GM20431 (cell line): ENCODE measurements around the gene TPM3.
"Not testable (repeated sequence)": the region's sequence is repeated elsewhere in the genome, so short reads cannot be mapped to it uniquely, and the experiment has no call there.

Source experiments
- in situ Hi-C: fragments of 300-500 bp; cut with MseI, MboI; formaldehyde crosslinking; loops from one replicate; pipeline ENCODE4 v1.15.0; 2020; ENCODE audit warnings: low sequenced_read_pairs; ENCODE audit not compliant: unreplicated experiment

Gene TPM3

GRCh38 chr1:154171223-154171583, 20.7 kb downstream of the TPM3 start:
- in situ Hi-C loops = no loop called here

DNA sequence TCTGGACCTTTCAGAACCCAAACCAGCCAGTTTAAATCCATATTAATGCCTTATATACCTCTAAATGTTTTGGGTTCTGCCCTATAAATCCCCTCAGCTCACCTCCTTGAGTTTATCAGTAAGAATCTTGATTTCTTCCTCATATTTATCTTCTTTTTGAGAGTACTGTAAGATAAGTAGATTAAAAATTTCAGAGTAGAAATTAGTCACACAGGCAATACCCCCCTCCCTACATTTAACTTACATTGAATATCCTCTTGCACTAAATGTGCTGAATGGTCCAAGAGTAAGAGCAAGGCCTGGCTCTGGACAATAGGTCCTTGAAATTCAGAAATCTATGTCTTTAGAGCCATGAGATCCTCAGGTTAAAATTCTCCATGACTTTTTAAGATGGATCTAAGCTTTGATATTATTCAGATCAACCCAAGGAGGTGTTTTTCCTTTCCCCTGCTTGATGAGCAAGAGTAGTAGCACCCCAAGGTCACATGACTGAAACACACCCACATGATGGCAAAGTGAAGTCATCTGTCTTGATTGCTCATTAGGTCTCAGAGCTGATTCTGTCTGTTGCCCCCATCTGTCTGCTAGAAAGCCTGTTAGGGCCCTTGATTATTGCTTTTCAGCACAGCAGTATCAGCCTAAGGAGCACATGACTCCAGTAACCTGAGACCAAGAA, 21.2 kb downstream of the TPM3 start:
- in situ Hi-C loops = no loop called here

DNA sequence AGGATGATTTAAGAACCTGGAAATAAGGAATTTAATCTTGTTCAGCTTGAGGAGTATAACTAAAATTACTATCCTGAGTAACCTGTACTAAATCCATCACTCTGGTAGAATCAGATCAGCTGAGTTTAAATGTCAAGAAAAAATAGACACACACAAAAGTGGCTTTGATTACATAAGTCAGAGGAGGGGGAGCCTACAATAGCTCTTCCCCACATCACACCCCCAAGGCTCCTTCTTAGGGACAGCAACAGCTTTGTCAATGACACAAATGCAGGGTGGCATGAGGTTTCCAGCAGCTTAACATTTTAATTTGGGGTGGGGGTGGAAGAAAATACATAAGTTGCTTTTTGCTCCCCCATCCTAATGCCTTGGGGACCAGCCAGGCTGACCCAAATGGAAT, 24.4 kb downstream of the TPM3 start:
- in situ Hi-C loops = no loop called here

GRCh38 chr1:154166207-154166606, 25.7 kb downstream of the TPM3 start:
- in situ Hi-C loops = no loop called here

DNA sequence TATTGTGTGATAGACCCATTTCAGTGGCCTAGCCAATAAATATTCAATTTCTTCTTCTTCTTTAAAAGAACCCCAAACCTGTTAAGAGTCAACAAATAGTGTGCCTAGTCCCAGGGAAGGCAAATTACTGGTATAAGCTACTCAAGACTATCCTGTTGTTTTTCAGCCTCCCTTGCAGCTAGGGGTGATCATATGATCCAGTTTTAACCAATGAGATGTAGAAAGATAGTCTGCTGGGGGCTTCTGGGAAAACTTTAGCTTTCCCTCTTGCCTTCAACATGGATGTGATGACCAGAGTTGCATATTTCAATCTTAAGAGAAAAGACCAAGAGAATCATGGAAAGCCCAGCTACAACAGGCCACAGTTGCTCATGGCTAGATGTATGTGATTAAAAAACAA, 32.3 kb downstream of the TPM3 start:
- in situ Hi-C loops = no loop called here

GRCh38 chr1:154158307-154159125, 33.4 kb downstream of the TPM3 start:
- in situ Hi-C loops = no loop called here

GRCh38 chr1:154157520-154158306, 34.2 kb downstream of the TPM3 start:
- in situ Hi-C loops = no loop called here

DNA sequence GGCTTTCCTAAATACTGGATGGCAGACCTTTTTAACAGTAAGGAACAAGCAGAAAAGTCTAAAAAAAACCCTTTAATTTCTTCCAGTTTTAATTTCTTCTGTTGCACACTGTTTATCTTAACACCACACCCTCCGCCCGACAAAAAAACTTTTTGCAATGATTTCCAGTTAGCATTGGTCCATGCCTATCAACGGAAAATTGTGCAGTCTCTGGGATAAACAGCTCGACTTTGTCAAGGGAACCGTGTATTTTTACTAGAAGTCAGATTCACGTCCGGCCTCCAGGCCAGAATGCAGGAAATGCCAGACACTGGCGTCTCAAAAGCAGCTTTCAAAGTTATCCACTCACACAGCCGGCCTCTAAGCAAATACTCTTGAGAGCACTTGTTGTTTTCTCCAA, 36.6 kb downstream of the TPM3 start:
- in situ Hi-C loops = no loop called here

DNA sequence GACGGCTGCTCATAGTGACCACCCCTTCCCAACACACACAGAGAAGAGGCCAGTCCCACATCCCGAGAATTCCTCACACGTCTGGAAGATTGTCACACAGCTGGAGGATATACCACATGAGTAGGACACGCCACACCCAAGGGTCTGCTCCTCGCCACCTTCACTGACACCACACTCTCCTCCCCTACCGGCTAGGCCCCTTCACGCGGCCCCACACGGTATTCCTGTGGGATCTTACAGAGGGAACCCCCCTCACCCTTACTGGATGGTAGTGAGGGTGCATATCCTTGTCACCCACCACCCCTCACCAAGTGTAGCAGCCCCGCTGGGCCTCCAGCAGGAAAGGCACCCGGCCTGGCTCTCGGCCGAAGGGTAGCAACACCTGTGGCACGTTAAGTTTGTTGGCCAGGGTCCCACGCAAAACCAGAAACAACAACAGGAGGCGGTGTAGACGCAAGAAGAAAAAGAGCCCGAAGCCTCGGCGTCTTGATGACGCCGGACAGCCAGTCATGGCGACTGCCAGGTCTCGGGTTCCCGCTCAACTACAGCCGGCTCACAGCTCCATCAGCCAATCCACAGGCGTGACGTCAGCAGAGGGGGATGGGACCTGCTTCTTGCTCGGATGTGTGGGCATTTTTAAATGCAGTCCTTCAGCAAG, 37.2 kb downstream of the TPM3 start, which contains the start of gene NUP210L:
Gene NUP210L, minus strand, starts transcription at position 540 of the 658 bp plus-strand sequence.
- in situ Hi-C loops = no loop called here

- in situ Hi-C loops = no loop called here
Observed at GRCh38 chr1:154154053-154154452, 37.8 kb downstream of the TPM3 start.

- in situ Hi-C loops = no loop called here
Observed at GRCh38 chr1:154151311-154151710, 40.6 kb downstream of the TPM3 start.

DNA sequence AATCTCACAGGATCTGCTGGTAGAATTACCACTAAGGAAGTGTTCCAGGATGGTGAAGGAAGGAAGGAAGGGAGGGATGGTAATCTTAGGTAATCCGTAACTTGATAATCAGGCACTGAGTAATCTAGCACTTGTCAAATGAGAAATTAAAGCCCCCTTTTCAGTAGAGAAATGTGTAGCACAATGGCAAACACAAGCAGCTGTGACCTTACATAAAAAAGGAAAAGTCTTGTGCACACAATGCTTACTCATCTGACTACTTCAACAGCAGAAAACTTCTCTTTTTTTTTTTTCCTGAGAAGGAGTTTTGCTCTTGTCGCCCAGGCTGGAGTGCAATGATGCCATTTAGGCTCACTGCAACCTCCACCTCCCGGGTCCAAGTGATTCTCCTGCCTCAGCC, 43.1 kb downstream of the TPM3 start:
- in situ Hi-C loops = no loop called here

DNA sequence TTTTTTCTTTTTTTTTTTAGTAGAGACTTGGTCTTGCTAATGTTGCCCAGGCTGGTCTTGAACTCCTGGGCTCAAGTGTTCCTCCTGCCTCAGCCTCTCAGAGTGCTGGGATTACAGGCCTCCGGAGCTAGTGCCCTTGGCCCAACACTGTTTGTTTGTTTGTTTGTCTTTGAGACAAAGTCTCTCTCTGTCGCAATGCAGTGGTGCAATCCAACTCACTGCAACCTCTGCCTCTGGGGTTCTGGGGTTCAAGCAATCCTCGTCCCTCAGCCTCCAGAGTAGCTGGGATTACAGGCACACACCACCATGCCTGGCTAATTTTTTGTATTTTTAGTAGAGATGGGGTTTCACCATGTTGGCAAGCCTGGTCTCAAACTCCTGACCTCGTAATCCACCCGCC, 44.4 kb downstream of the TPM3 start:
- in situ Hi-C loops = not testable (repeated sequence)

- in situ Hi-C loops = no loop called here
Observed at GRCh38 chr1:154145986-154146385, 45.9 kb downstream of the TPM3 start.

DNA sequence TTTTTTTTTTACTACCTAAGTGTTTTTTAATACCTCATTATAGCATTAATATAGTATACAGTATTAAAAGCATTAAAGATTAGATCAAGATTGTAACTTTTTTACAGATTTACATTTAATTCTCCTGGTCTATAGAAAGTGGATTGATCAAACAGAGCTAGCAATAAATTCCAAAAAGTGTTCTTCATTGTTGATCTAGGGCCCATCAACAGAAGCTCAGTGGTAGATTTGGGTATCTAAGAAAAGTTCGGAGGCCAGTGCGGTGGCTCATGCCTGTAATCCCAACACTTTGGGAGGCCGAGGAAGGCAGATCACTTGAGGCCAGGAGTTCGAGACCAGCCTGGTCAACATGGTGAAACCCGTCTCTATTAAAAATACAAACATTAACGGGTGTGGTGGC, 49.5 kb downstream of the TPM3 start:
- in situ Hi-C loops = no loop called here

- in situ Hi-C loops = no loop called here
Observed at GRCh38 chr1:154141240-154141639, 50.7 kb downstream of the TPM3 start.

- in situ Hi-C loops = no loop called here
Observed at GRCh38 chr1:154137888-154138287, 54.0 kb downstream of the TPM3 start.

- in situ Hi-C loops = no loop called here
Observed at GRCh38 chr1:154133256-154133655, 58.6 kb downstream of the TPM3 start.

DNA sequence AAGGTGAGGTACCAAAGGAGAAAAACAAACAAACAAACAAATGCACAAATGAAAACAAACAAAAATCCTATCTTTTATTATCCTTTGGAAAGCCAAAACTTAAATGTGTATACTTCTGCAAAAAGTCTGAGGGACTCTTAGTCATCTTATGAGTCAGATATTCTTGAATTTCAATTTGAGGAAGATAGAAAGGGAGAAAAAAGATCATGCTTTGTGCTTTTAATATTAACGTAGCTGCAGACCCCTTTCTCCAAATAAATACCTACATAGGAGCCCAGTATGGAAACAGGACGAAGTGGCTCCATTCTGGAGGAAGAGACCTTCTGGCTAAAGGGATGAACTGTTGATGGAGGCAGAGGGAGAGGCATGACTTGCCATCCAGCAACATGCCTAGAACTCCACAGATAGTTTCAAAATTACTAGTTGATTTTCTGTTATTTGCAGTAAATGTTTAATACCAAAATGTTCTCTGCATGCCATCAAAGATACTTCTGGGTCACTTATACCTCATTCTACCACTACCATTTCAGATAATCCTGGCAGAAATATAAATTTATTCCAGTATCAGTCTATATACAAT, 62.4 kb downstream of the TPM3 start:
- in situ Hi-C loops = no loop called here

DNA sequence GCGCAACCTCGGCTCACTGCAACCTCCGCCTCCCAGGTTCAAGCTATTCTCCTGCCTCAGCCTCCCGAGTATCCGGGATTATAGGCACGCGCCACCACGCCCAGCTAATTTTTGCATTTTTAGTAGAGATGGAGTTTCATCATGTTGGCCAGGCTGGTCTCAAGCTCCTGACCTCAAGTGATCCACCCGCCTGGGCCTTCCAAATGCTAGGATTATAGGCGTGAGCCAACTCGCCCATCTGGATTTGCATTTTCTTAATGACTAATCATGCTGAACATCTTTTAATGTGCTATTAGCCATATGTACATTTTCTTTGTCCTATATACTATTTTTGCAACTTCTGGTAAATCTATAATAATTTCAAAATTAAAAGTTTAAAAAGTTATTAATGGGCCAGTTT, 68.7 kb downstream of the TPM3 start:
- in situ Hi-C loops = not testable (repeated sequence)
